Anterior cingulate cortex (tissue), 58 donors: ENCODE measurements around the gene RXFP1.
A peak's percentile ranks its signal among the peaks of the same experiment; 100 is the strongest.

Source experiments
- DNase-seq, 58 donors: peaks; one replicate each; lab custom pipeline; 2025; lab: John Stamatoyannopoulos, UW

RXFP1 gene

GRCh38 chr4:158540125-158540907 is 18.6 kb downstream of the RXFP1 start:
- DNase-seq: no peak

GRCh38 chr4:158541506-158541905 is 19.8 kb downstream of the RXFP1 start:
- no peak for DNase-seq

- DNase-seq: no peak
These were observed 21.5 kb downstream of the RXFP1 start for GRCh38 chr4:158543191-158543590.

- no peak for DNase-seq
These were observed 22.5 kb downstream of the RXFP1 start for GRCh38 chr4:158544141-158544540.

- DNase-seq: no peak
These were observed 31.7 kb downstream of the RXFP1 start for GRCh38 chr4:158553364-158553763.

GRCh38 chr4:158560284-158560683 is 38.6 kb downstream of the RXFP1 start:
- DNase-seq: no peak

- DNase-seq: no peak
These were observed 45.2 kb downstream of the RXFP1 start for GRCh38 chr4:158566860-158567259.

GRCh38 chr4:158571736-158572135 is 50.1 kb downstream of the RXFP1 start:
- DNase-seq: no peak

GRCh38 chr4:158572608-158573007 is 50.9 kb downstream of the RXFP1 start:
- DNase-seq: no peak

- DNase-seq: no peak
These were observed 56.8 kb downstream of the RXFP1 start for GRCh38 chr4:158578476-158578875.

GRCh38 chr4:158580064-158580463 is 58.4 kb downstream of the RXFP1 start:
- no peak for DNase-seq

- DNase-seq: no peak
These were observed 59.5 kb downstream of the RXFP1 start for GRCh38 chr4:158581161-158581560.

GRCh38 chr4:158586881-158587280 is 65.2 kb downstream of the RXFP1 start:
- DNase-seq: peak in 1 of 58 donors; percentile 8

- DNase-seq: peak in 1 of 58 donors; percentile 3
These were observed 66.6 kb downstream of the RXFP1 start for GRCh38 chr4:158588285-158588684.

- no peak for DNase-seq
These were observed 67.1 kb downstream of the RXFP1 start for GRCh38 chr4:158588777-158589176.

GRCh38 chr4:158590306-158590705 is 68.6 kb downstream of the RXFP1 start:
- DNase-seq: no peak

- DNase-seq: no peak
These were observed 69.1 kb downstream of the RXFP1 start for GRCh38 chr4:158590824-158591223.

- no peak for DNase-seq
These were observed 76.4 kb downstream of the RXFP1 start for GRCh38 chr4:158597879-158598596.

- DNase-seq: no peak
These were observed 77.5 kb downstream of the RXFP1 start for GRCh38 chr4:158599150-158599549.

- DNase-seq: no peak
These were observed 78.2 kb downstream of the RXFP1 start for GRCh38 chr4:158599765-158600498.

- DNase-seq: no peak
These were observed 82.7 kb downstream of the RXFP1 start for GRCh38 chr4:158604369-158604768.
